Endothelial cell of umbilical vein (primary cell): ENCODE data around the gene UNCX. TPM values are rescaled to one million over a fixed set of nuclear protein-coding genes. Genes with fewer than 3 reads are reported as not detected.

Experiments
- BruUV-seq: library from RNA; stranded (reverse); fragments of 400-500 nt; replicated peaks from 2 replicates; lab custom pipeline; 2021; lab: Mats Ljungman, UMichigan
- CTCF ChIA-PET: fragments of 300-600, 350-600 bp; sonication (Branson Sonifier 250); formaldehyde crosslinking; loops from one replicate; lab custom pipeline; 2021; ENCODE audit warnings: antibody characterized with exemption, inconsistent platforms; lab: Charles Lee
- POLR2A ChIA-PET: fragments of 300-600, 350-600 bp; sonication (Branson Sonifier 250); formaldehyde crosslinking; loops from one replicate; lab custom pipeline; 2021; ENCODE audit warnings: antibody characterized with exemption, inconsistent platforms; lab: Charles Lee
- DNase-seq: peaks from one replicate; pipeline ENCODE4 v3.0.0-alpha.2; 2011; ENCODE audit warnings: low read depth, low spot score
- FAIRE-seq: peaks from 2 replicates; lab custom pipeline; 2011; peaks lifted over from hg19 to GRCh38; lab: Jason Lieb, UNC
- H2AFZ ChIP-seq: 2 replicates; pipeline ENCODE4 v1.6.0; 2012; ENCODE audit warnings: low read depth, low read length, control low read depth, inconsistent platforms
- H3K27ac ChIP-seq: 2 replicates; pipeline ENCODE4 v1.5.1; 2011; ENCODE audit warnings: low read depth, mild to moderate bottlenecking, control low read depth, low read length, moderate library complexity; ENCODE audit not compliant: insufficient read depth
- H3K27me3 ChIP-seq, 2 experiments: 2 replicates each; pipeline versions ENCODE4 v1.6.0 to v1.6.1; 2011; ENCODE audit warnings: low read length in 2 of 2, mixed read lengths in 1 of 2; ENCODE audit not compliant: control insufficient read depth in 2 of 2, insufficient read depth in 2 of 2
- H3K36me3 ChIP-seq, 2 experiments: 2 replicates in 1 of 2; 3 replicates in 1 of 2; pipeline ENCODE4 v1.5.1; 2011; ENCODE audit warnings: low read length in 2 of 2, mild to moderate bottlenecking in 1 of 2, moderate library complexity in 1 of 2; ENCODE audit not compliant: control insufficient read depth in 2 of 2, insufficient read depth in 2 of 2; ENCODE audit errors: extremely low read depth in 1 of 2
- H3K4me1 ChIP-seq: 3 replicates; pipeline ENCODE4 v1.5.1; 2011; ENCODE audit warnings: mild to moderate bottlenecking, low read length; ENCODE audit not compliant: control insufficient read depth, insufficient read depth; ENCODE audit errors: extremely low read depth
- H3K4me2 ChIP-seq: 2 replicates; pipeline ENCODE4 v1.6.1; 2011; ENCODE audit warnings: low read length, control low read depth, mixed read lengths; ENCODE audit not compliant: insufficient read depth
- H3K4me3 ChIP-seq, 3 experiments: fragments of 200-600 bp in 1 of 3; sonication (generic), shearing (Covaris generic) in 1 of 3; replicated peaks in 1 of 3; 2 replicates each; pipeline ENCODE4 v1.5.1; 2011 to 2016; ENCODE audit warnings: control low read depth in 3 of 3, low read length in 3 of 3, mild to moderate bottlenecking in 2 of 3, inconsistent platforms in 1 of 3, low read depth in 1 of 3, moderate library complexity in 1 of 3; ENCODE audit not compliant: insufficient read depth in 1 of 3
- H3K79me2 ChIP-seq: 2 replicates; pipeline ENCODE4 v1.6.0; 2012; ENCODE audit warnings: low read length, inconsistent platforms; ENCODE audit not compliant: control insufficient read depth, insufficient read depth
- H3K9ac ChIP-seq: replicated peaks from 2 replicates; pipeline ENCODE3; 2011; ENCODE audit warnings: low read length, control low read depth; ENCODE audit not compliant: insufficient read depth; ENCODE audit errors: extremely low read depth
- H3K9me1 ChIP-seq: replicated peaks from 3 replicates; pipeline ENCODE4 v1.6.0; 2011; ENCODE audit warnings: mild to moderate bottlenecking, low read length; ENCODE audit not compliant: control insufficient read depth, insufficient read depth; ENCODE audit errors: extremely low read depth
- H3K9me3 ChIP-seq: replicated peaks from 2 replicates; pipeline ENCODE4 v1.5.1; 2012; ENCODE audit warnings: low read length, inconsistent platforms; ENCODE audit not compliant: control insufficient read depth, insufficient read depth
- H4K20me1 ChIP-seq: replicated peaks from 2 replicates; pipeline ENCODE3; 2011; ENCODE audit warnings: mild to moderate bottlenecking, low read length; ENCODE audit not compliant: control insufficient read depth, insufficient read depth; ENCODE audit errors: extremely low read depth
- CTCF ChIP-seq, 2 donors: IDR thresholded peaks; 1 replicate in 1 of 2; 2 replicates in 1 of 2; pipeline ENCODE4 v1.5.1; 2011; ENCODE audit warnings: low read length in 2 of 2, mild to moderate bottlenecking in 2 of 2, moderate library complexity in 2 of 2, control low read depth in 1 of 2, inconsistent platforms in 1 of 2, low read depth in 1 of 2; ENCODE audit not compliant: insufficient read depth in 1 of 2; ENCODE audit errors: extremely low read depth in 1 of 2
- EZH2 ChIP-seq: IDR thresholded peaks from 2 replicates; pipeline ENCODE4 v1.6.1; 2012; ENCODE audit warnings: borderline replicate concordance, low read depth, mild to moderate bottlenecking, moderate library complexity, low read length, inconsistent platforms; ENCODE audit not compliant: severe bottlenecking
- FOS ChIP-seq: IDR thresholded peaks from 2 replicates; pipeline ENCODE4 v1.6.1; 2011; ENCODE audit warnings: mild to moderate bottlenecking, low read length, moderate library complexity, borderline replicate concordance; ENCODE audit not compliant: insufficient read depth
- GATA2 ChIP-seq: IDR thresholded peaks from 2 replicates; pipeline ENCODE4 v1.7.0; 2011; ENCODE audit warnings: low read depth, mild to moderate bottlenecking, moderate library complexity, mixed read lengths, low read length; ENCODE audit not compliant: insufficient read length, insufficient read depth
- JUN ChIP-seq: IDR thresholded peaks from 2 replicates; pipeline ENCODE4 v1.6.1; 2011; ENCODE audit warnings: borderline replicate concordance, low read depth; ENCODE audit not compliant: insufficient read length, insufficient read depth
- MAX ChIP-seq: IDR thresholded peaks from 2 replicates; pipeline ENCODE4 v1.6.1; 2011; ENCODE audit not compliant: insufficient read depth, insufficient read length
- MYC ChIP-seq: IDR thresholded peaks from one replicate; pipeline ENCODE4 v1.6.1; 2011; ENCODE audit warnings: mild to moderate bottlenecking, low read depth, low read length
- POLR2A ChIP-seq: IDR thresholded peaks from 2 replicates; pipeline ENCODE4 v1.6.1; 2012; ENCODE audit warnings: low read depth, mild to moderate bottlenecking, control low read depth, low read length
- POLR2AphosphoS5 ChIP-seq: IDR thresholded peaks from 2 replicates; pipeline ENCODE4 v1.6.1; 2012; ENCODE audit warnings: low read depth, mild to moderate bottlenecking, control low read depth, low read length, moderate library complexity; ENCODE audit not compliant: insufficient read depth
- dilution Hi-C: fragments of 300-500 bp; cut with MboI; formaldehyde crosslinking; loops from one replicate; pipeline ENCODE4 v1.15.0; 2019; ENCODE audit warnings: low sequenced_read_pairs; ENCODE audit not compliant: extremely low pct_ligation_motif_present
- intact Hi-C: fragments of 100-400 bp; cut with micrococcal nuclease; formaldehyde crosslinking; loops from one replicate; pipeline ENCODE4 v1.10.0; 2022
- polyA plus RNA-seq, 4 experiments: library from polyadenylated mRNA; depleted of rRNA in 3 of 4; stranded (reverse) in 3 of 4; unstranded in 1 of 4; fragments of >200 nt; gene quantifications; 2 replicates each; pipeline versions ENCODE4 v1.2.1 to v1.2.3, GENCODE V29; 2011 to 2012; ENCODE audit warnings: missing spikeins in 1 of 4
- total RNA-seq: library from RNA; stranded (reverse); gene quantifications from 2 replicates; pipeline ENCODE4 v1.2.3, GENCODE V29; 2021

Gene UNCX
- total and polyA plus RNA-seq, 2 donors (not counting 3 experiments of a cell fraction or from before 2014, with no cell fraction given) = not detected

- Histone ChIP-seq H2AFZ (no peak overlapping the region), H3K4me3 (no peak overlapping the region), H3K9me3 (no peaks in the 10 kb centered on the region), H4K20me1 (no peaks in the 10 kb centered on the region), H3K4me2 (no peak overlapping the region), H3K9me1 (no peaks in the 10 kb centered on the region), H3K27me3 (no peaks in the 10 kb centered on the region), H3K27ac (no peak overlapping the region), H3K36me3 (no peaks in the 10 kb centered on the region), H3K79me2 (no peaks in the 10 kb centered on the region), H3K4me1 (no peaks in the 10 kb centered on the region), H3K9ac (no peak overlapping the region)
- no peak for FAIRE-seq
- DNase-seq = no peak
- dilution Hi-C loops = no loop called here
- no TSS peak for BruUV-seq
- no peak for TF ChIP-seq POLR2AphosphoS5
- no peak for TF ChIP-seq GATA2
- TF ChIP-seq JUN = no peak
- TF ChIP-seq CTCF (IDR thresholded peaks at IDR 0.05; ENCODE audit: extremely low read depth in 1 of 2, insufficient read depth in 1 of 2, low read depth in 1 of 2, low read length in 2 of 2) = no peak
- no peak for TF ChIP-seq MYC
- TF ChIP-seq FOS = no peak
- TF ChIP-seq POLR2A = no peak
- TF ChIP-seq MAX = no peak
- no peak for TF ChIP-seq EZH2
- POLR2A ChIA-PET = no interaction called here
- CTCF ChIA-PET = no interaction called here
- intact Hi-C loops = no loop called here
Measured at GRCh38 chr7:1274876-1275375, 42.3 kb downstream of the UNCX start.
